ENCODE data around the gene P3R3URF.
"Not testable (repeated sequence)": the region's sequence is repeated elsewhere in the genome, so short reads cannot be mapped to it uniquely, and the experiment has no call there.

P3R3URF gene

GRCh38 chr1:46176211-46176865, at the start of gene P3R3URF:
P3R3URF (minus strand) TSS chr1:46176488; CDS start chr1:46176471, 17 bp downstream.
- no peak for DNase-seq

- no peak for DNase-seq
Measured at GRCh38 chr1:46224966-46225365, 48.7 kb upstream of the P3R3URF start.

GRCh38 chr1:46223472-46223943, 47.2 kb upstream of the P3R3URF start:
- peak; percentile 80 for DNase-seq

- DNase-seq = not testable (repeated sequence)
Measured at GRCh38 chr1:46223055-46223454, 46.8 kb upstream of the P3R3URF start.

- no peak for DNase-seq
Measured at GRCh38 chr1:46221749-46222148, 45.5 kb upstream of the P3R3URF start.

- DNase-seq = no peak
Measured at GRCh38 chr1:46220808-46221207, 44.5 kb upstream of the P3R3URF start.

GRCh38 chr1:46219551-46220520, 43.5 kb upstream of the P3R3URF start:
- no peak for DNase-seq

- DNase-seq = no peak
Measured at GRCh38 chr1:46218443-46218842, 42.2 kb upstream of the P3R3URF start.

GRCh38 chr1:46215504-46215903, 39.2 kb upstream of the P3R3URF start:
- no peak for DNase-seq

GRCh38 chr1:46211051-46211450, 34.8 kb upstream of the P3R3URF start:
- no peak for DNase-seq

GRCh38 chr1:46210561-46210960, 34.3 kb upstream of the P3R3URF start:
- no peak for DNase-seq

- no peak for DNase-seq
Measured at GRCh38 chr1:46206399-46206798, 30.1 kb upstream of the P3R3URF start.

- DNase-seq = no peak
Measured at GRCh38 chr1:46205791-46206190, 29.5 kb upstream of the P3R3URF start.

- DNase-seq = no peak
Measured at GRCh38 chr1:46205141-46205540, 28.9 kb upstream of the P3R3URF start.

GRCh38 chr1:46204406-46204742, 28.1 kb upstream of the P3R3URF start:
- no peak for DNase-seq

- DNase-seq = no peak
Measured at GRCh38 chr1:46203738-46204405, 27.6 kb upstream of the P3R3URF start.

- no peak for DNase-seq
Measured at GRCh38 chr1:46199233-46199749, 23.0 kb upstream of the P3R3URF start.

GRCh38 chr1:46197964-46198811, 21.9 kb upstream of the P3R3URF start, which contains the start of gene POMGNT1:
POMGNT1 (minus strand) TSS chr1:46198434; CDS start chr1:46197821, 613 bp downstream.
- DNase-seq = peak; percentile 60

GRCh38 chr1:46197560-46197963, 21.3 kb upstream of the P3R3URF start:
- DNase-seq = no peak

GRCh38 chr1:46196609-46197008, 20.3 kb upstream of the P3R3URF start:
- no peak for DNase-seq

- DNase-seq = no peak
Measured at GRCh38 chr1:46194641-46195193, 18.4 kb upstream of the P3R3URF start.
